Naive thymus-derived CD4-positive, alpha-beta T cell (primary cell): ENCODE measurements around the gene WFIKKN1. TPM values are rescaled to one million over a fixed set of nuclear protein-coding genes. Genes with fewer than 3 reads are reported as not detected.

Experiments
- ATAC-seq: fragments of 150-1000 bp; cut with Tn5 transposase; 2 replicates; pipeline ENCODE4 v1.10.0; 2021; ENCODE audit warnings: mild to moderate bottlenecking, moderate library complexity
- CTCF ChIA-PET: fragments of 350-600 bp; sonication (Branson Sonifier 250); formaldehyde crosslinking; loops from one replicate; lab custom pipeline; 2021; ENCODE audit warnings: antibody characterized with exemption; lab: Charles Lee
- POLR2A ChIA-PET: fragments of 350-600 bp; sonication (Branson Sonifier 250); formaldehyde crosslinking; loops from one replicate; lab custom pipeline; 2021; ENCODE audit warnings: antibody characterized with exemption, inconsistent platforms; lab: Charles Lee
- DNase-seq, 9 donors: peaks; one replicate each; pipeline versions ENCODE4 v3.0.0 to v3.0.0-alpha.2; 2020 to 2022; ENCODE audit warnings: mixed read lengths in 1 of 9
- H3K27ac ChIP-seq: one replicate; pipeline ENCODE4 v1.7.0; 2013; ENCODE audit warnings: mild to moderate bottlenecking, low read depth, low read length, moderate library complexity
- H3K27me3 ChIP-seq, 2 donors: one replicate each; pipeline ENCODE4 v1.7.0; 2013; ENCODE audit warnings: low read length in 2 of 2, mild to moderate bottlenecking in 2 of 2, moderate library complexity in 2 of 2; ENCODE audit not compliant: control insufficient read depth in 2 of 2, insufficient read depth in 2 of 2
- H3K36me3 ChIP-seq, 3 experiments: 1 replicate in 2 of 3; 2 replicates in 1 of 3; pipeline ENCODE4 v1.7.0; 2013; ENCODE audit warnings: low read length in 3 of 3, mild to moderate bottlenecking in 3 of 3, moderate library complexity in 1 of 3; ENCODE audit not compliant: insufficient read depth in 3 of 3, control insufficient read depth in 2 of 3
- H3K4me1 ChIP-seq, 2 donors: one replicate each; pipeline ENCODE4 v1.7.0; 2013; ENCODE audit warnings: low read length in 2 of 2, mild to moderate bottlenecking in 2 of 2, moderate library complexity in 1 of 2; ENCODE audit not compliant: control insufficient read depth in 2 of 2, insufficient read depth in 2 of 2
- H3K4me3 ChIP-seq: 2 replicates; pipeline ENCODE4 v1.7.0; 2013; ENCODE audit warnings: mild to moderate bottlenecking, low read length
- H3K9me3 ChIP-seq, 3 experiments: 1 replicate in 2 of 3; 2 replicates in 1 of 3; pipeline ENCODE4 v1.7.0; 2013; ENCODE audit warnings: low read length in 3 of 3; ENCODE audit not compliant: control insufficient read depth in 2 of 3
- H3K27ac Mint-ChIP-seq, 9 donors: one replicate each; pipeline ENCODE4 v1.8.0; 2020 to 2022; ENCODE audit warnings: mixed read lengths in 9 of 9, mild to moderate bottlenecking in 8 of 9, moderate library complexity in 5 of 9, inconsistent platforms in 2 of 9
- H3K27me3 Mint-ChIP-seq, 5 donors: one replicate each; pipeline ENCODE4 v1.8.0; 2021 to 2022; ENCODE audit warnings: mixed read lengths in 5 of 5, mild to moderate bottlenecking in 1 of 5
- H3K36me3 Mint-ChIP-seq, 5 donors: one replicate each; pipeline ENCODE4 v1.8.0; 2020 to 2022; ENCODE audit warnings: mixed read lengths in 5 of 5, mild to moderate bottlenecking in 3 of 5, inconsistent platforms in 1 of 5
- H3K4me1 Mint-ChIP-seq, 7 donors: one replicate each; pipeline ENCODE4 v1.8.0; 2020 to 2022; ENCODE audit warnings: mixed read lengths in 7 of 7, mild to moderate bottlenecking in 3 of 7, inconsistent platforms in 1 of 7
- H3K4me3 Mint-ChIP-seq, 10 donors: one replicate each; pipeline ENCODE4 v1.8.0; 2020 to 2022; ENCODE audit warnings: mild to moderate bottlenecking in 10 of 10, mixed read lengths in 10 of 10, moderate library complexity in 6 of 10, inconsistent platforms in 2 of 10
- H3K9me3 Mint-ChIP-seq, 11 donors: one replicate each; pipeline ENCODE4 v1.8.0; 2020 to 2022; ENCODE audit warnings: mixed read lengths in 11 of 11, mild to moderate bottlenecking in 4 of 11, inconsistent platforms in 1 of 11, moderate library complexity in 1 of 11
- intact Hi-C, 2 donors: fragments of 100-400 bp; cut with micrococcal nuclease; formaldehyde crosslinking; loops; one replicate each; pipeline ENCODE4 v1.15.1; 2023
- polyA plus RNA-seq, 2 donors: library from polyadenylated mRNA; unstranded; fragments of 300-500 nt; fragmentation: Illumina TruSeq; gene quantifications; one replicate each; pipeline ENCODE4 v1.2.3, GENCODE V29; 2021
- total RNA-seq, 6 experiments: library from RNA in 5 of 6; stranded (reverse) in 5 of 6; gene quantifications; 1 replicate in 5 of 6; 2 replicates in 1 of 6; pipeline ENCODE4 v1.2.3 and lab custom pipeline; 2021 to 2026

The WFIKKN1 gene
- total and polyA plus RNA-seq, 7 experiments from 2014 or later, result 0.34 to 0.81 (median 0.56) TPM; not detected in 2

DNA sequence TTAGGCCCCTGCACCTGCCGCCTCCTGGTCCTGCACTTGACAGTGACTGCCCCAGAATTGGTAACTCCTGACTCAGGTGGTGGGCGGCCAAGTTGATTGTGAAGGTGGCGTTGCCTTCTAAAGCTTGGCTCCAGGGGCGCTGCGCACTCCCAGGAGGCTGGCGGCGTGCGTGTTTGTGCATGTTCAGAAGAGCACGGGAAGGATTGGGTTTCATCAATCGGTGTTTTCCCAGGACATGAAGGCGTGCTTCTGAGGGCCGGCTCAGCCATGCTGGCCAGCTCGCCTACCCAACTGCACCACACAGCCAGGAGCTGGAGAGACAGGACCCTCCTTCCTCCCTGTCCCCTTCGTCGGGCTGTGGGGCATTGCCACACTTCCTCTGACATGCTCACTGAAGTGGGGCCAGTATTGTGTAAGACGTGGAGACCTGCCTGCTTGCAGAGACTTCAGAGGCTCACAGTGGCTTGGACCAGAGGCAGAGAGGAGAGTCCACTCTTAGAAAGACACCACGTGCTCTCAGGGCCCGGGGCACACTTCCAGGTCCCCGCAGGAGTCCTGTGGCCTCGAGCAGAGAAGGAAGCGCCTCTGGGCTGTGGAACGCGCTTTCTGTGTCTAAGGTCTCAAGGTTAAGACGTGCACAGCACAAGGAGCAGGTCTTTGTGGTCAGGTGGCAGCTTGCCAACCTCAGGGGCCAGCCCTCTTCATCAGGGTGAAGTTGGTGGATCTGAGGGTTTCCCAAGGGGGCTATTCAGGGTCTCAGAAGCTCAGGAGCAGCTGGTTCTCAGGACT lies 38.1 kb upstream of the WFIKKN1 start:
- Histone ChIP-seq H3K4me3 (no peak overlapping the region), H3K27ac (no peak overlapping the region), H3K4me1 (peaks cover 14 to 17% of the 10 kb centered on the region in 2 donors), H3K36me3 (peaks cover 0 to 22% (median 0%) of the 10 kb centered on the region in 3 experiments), H3K27me3 (no peaks in the 10 kb centered on the region), H3K9me3 (no peaks in the 10 kb centered on the region)
- peaks cover 23 to 49% (median 41%) of the 10 kb centered on the region in 7 donors for H3K4me1 Mint-ChIP-seq
- DNase-seq (no peak), ATAC-seq (no peak)
- no peak overlapping the region for H3K4me3 Mint-ChIP-seq
- H3K27ac Mint-ChIP-seq, result peak overlapping the region in 3 of 9 donors; percentile 5 to 57 (median 48)
- no peaks in the 10 kb centered on the region for H3K27me3 Mint-ChIP-seq
- ChIA-PET POLR2A (interaction anchor here (0.5 to 0.8 kb wide), 2 partner anchors 20 to 59 kb away, joined by 3 read pairs; no protein-coding TSS in a partner anchor), CTCF (no interaction called here)
- peaks cover 0 to 11% (median 0%) of the 10 kb centered on the region in 5 donors for H3K36me3 Mint-ChIP-seq
- intact Hi-C loops, result no loop called here
- peaks cover 0 to 1% (median 0%) of the 10 kb centered on the region in 11 donors for H3K9me3 Mint-ChIP-seq

- no peak for ATAC-seq
- peaks cover 8 to 10% of the 10 kb centered on the region in 2 donors for H3K4me1 ChIP-seq
- ChIA-PET CTCF (no interaction called here), POLR2A (interaction anchor here (0.5 kb wide), 1 partner anchor 21 kb away, joined by 3 read pairs; no protein-coding TSS in a partner anchor)
- H3K4me1 Mint-ChIP-seq, result peaks cover 17 to 44% (median 36%) of the 10 kb centered on the region in 7 donors
- H3K27ac ChIP-seq, result no peak overlapping the region
- H3K9me3 Mint-ChIP-seq, result peaks cover 0 to 1% (median 0%) of the 10 kb centered on the region in 11 donors
- peak overlapping the region in 2 of 10 donors; percentile 14 to 56 for H3K4me3 Mint-ChIP-seq
- DNase-seq, result no peak
- no peaks in the 10 kb centered on the region for H3K9me3 ChIP-seq
- H3K36me3 Mint-ChIP-seq, result peaks cover 0 to 11% (median 0%) of the 10 kb centered on the region in 5 donors
- no peaks in the 10 kb centered on the region for H3K27me3 Mint-ChIP-seq
- peaks cover 0 to 22% (median 0%) of the 10 kb centered on the region in 3 experiments for H3K36me3 ChIP-seq
- H3K27ac Mint-ChIP-seq, result no peak overlapping the region
- H3K4me3 ChIP-seq, result no peak overlapping the region
- no peaks in the 10 kb centered on the region for H3K27me3 ChIP-seq
- intact Hi-C loops, result no loop called here
Measured at GRCh38 chr16:593406-593805, 37.4 kb upstream of the WFIKKN1 start.

GRCh38 chr16:593807-594206 lies 37.0 kb upstream of the WFIKKN1 start:
- Histone ChIP-seq H3K4me1 (peaks cover 8 to 9% of the 10 kb centered on the region in 2 donors), H3K36me3 (peaks cover 0 to 22% (median 0%) of the 10 kb centered on the region in 3 experiments), H3K27me3 (no peaks in the 10 kb centered on the region), H3K4me3 (no peak overlapping the region), H3K9me3 (no peaks in the 10 kb centered on the region), H3K27ac (no peak overlapping the region)
- no peaks in the 10 kb centered on the region for H3K9me3 Mint-ChIP-seq
- ATAC-seq (no peak), DNase-seq (no peak)
- H3K4me3 Mint-ChIP-seq, result peak overlapping the region in 1 of 10 donors; percentile 76
- ChIA-PET POLR2A (interaction anchor here (0.8 kb wide), 1 partner anchor 10 kb away, joined by 3 read pairs; no protein-coding TSS in a partner anchor), CTCF (no interaction called here)
- peaks cover 14 to 43% (median 34%) of the 10 kb centered on the region in 7 donors for H3K4me1 Mint-ChIP-seq
- no peaks in the 10 kb centered on the region for H3K27me3 Mint-ChIP-seq
- no peak overlapping the region for H3K27ac Mint-ChIP-seq
- intact Hi-C loops, result no loop called here
- H3K36me3 Mint-ChIP-seq, result peaks cover 0 to 13% (median 0%) of the 10 kb centered on the region in 5 donors

DNA sequence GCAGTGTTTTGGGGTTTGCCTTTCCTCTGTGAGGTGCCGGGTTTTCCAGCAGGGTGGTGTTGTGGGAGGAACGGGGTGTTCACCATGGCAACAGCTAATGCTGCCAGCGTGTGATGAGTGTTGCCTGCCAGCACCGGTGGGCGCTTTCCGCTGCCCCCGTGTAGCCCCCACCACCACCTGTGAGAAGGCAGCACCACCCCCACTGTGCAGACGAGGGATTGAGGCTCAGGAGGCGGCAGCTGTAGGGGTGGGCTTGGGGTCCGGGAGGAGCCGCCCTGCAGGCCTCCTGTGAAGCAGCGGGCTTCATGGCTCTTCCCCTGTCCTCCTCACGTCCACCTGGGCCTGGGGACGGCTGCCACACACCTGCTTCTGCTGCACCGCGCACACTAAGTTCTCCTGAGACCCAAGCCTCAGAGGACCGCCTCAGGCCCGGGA lies 35.7 kb upstream of the WFIKKN1 start:
- POLR2A ChIA-PET, result no interaction called here
- no peak for DNase-seq
- no peaks in the 10 kb centered on the region for H3K27me3 Mint-ChIP-seq

GRCh38 chr16:595942-596735 lies 34.6 kb upstream of the WFIKKN1 start:
- peaks cover 8 to 38% (median 26%) of the 10 kb centered on the region in 7 donors for H3K4me1 Mint-ChIP-seq
- no peak overlapping the region for H3K4me3 ChIP-seq
- no peaks in the 10 kb centered on the region for H3K9me3 ChIP-seq
- ATAC-seq, result no peak
- DNase-seq, result no peak
- no peaks in the 10 kb centered on the region for H3K27me3 ChIP-seq
- no peak overlapping the region for H3K4me3 Mint-ChIP-seq
- ChIA-PET CTCF (no interaction called here), POLR2A (no interaction called here)
- peak overlapping the region in 1 of 9 donors; percentile 41 for H3K27ac Mint-ChIP-seq
- H3K9me3 Mint-ChIP-seq, result no peaks in the 10 kb centered on the region
- H3K27ac ChIP-seq, result no peak overlapping the region
- intact Hi-C loops, result no loop called here
- H3K27me3 Mint-ChIP-seq, result no peaks in the 10 kb centered on the region
- peaks cover 0 to 12% (median 0%) of the 10 kb centered on the region in 5 donors for H3K36me3 Mint-ChIP-seq
- H3K4me1 ChIP-seq, result peaks cover under 1% of the 10 kb centered on the region in 2 donors
- peaks cover 0 to 16% (median 0%) of the 10 kb centered on the region in 3 experiments for H3K36me3 ChIP-seq

More for the DNA sequence above, 35.7 kb upstream of the WFIKKN1 start:
- Histone ChIP-seq H3K4me3 (no peak overlapping the region), H3K27me3 (no peaks in the 10 kb centered on the region), H3K9me3 (no peaks in the 10 kb centered on the region), H3K27ac (no peak overlapping the region), H3K36me3 (peaks cover 0 to 16% (median 0%) of the 10 kb centered on the region in 3 experiments), H3K4me1 (peaks cover 8 to 9% of the 10 kb centered on the region in 2 donors)
- no peaks in the 10 kb centered on the region for H3K9me3 Mint-ChIP-seq
- intact Hi-C loops, result no loop called here
- H3K27ac Mint-ChIP-seq, result no peak overlapping the region
- H3K4me1 Mint-ChIP-seq, result peaks cover 14 to 43% (median 34%) of the 10 kb centered on the region in 7 donors
- CTCF ChIA-PET, result no interaction called here
- H3K36me3 Mint-ChIP-seq, result peaks cover 0 to 15% (median 0%) of the 10 kb centered on the region in 5 donors
- ATAC-seq, result no peak
- no peak overlapping the region for H3K4me3 Mint-ChIP-seq

GRCh38 chr16:596736-597060 lies 34.1 kb upstream of the WFIKKN1 start:
- CTCF ChIA-PET, result no interaction called here
- Mint-ChIP-seq H3K4me1 (peaks cover 6 to 35% (median 21%) of the 10 kb centered on the region in 7 donors), H3K27ac (peak overlapping the region in 1 of 9 donors; percentile 41), H3K9me3 (no peaks in the 10 kb centered on the region), H3K4me3 (no peak overlapping the region), H3K27me3 (no peaks in the 10 kb centered on the region), H3K36me3 (peaks cover 0 to 13% (median 0%) of the 10 kb centered on the region in 5 donors)
- Histone ChIP-seq H3K4me3 (no peak overlapping the region), H3K27ac (no peak overlapping the region), H3K27me3 (no peaks in the 10 kb centered on the region), H3K36me3 (peaks cover 0 to 16% (median 0%) of the 10 kb centered on the region in 3 experiments), H3K9me3 (no peaks in the 10 kb centered on the region), H3K4me1 (no peaks in the 10 kb centered on the region)
- DNase-seq, result no peak
- ATAC-seq, result no peak
- intact Hi-C loops, result no loop called here
- POLR2A ChIA-PET, result no interaction called here
